ENCODE data around the gene STK25. TPM values are rescaled to one million over a fixed set of nuclear protein-coding genes. Genes with fewer than 3 reads are reported as not detected.

STK25 gene
- total and polyA plus RNA-seq, 2 donors (not counting 3 experiments of a cell fraction or from before 2014, with no cell fraction given): 286 to 715 TPM

DNA sequence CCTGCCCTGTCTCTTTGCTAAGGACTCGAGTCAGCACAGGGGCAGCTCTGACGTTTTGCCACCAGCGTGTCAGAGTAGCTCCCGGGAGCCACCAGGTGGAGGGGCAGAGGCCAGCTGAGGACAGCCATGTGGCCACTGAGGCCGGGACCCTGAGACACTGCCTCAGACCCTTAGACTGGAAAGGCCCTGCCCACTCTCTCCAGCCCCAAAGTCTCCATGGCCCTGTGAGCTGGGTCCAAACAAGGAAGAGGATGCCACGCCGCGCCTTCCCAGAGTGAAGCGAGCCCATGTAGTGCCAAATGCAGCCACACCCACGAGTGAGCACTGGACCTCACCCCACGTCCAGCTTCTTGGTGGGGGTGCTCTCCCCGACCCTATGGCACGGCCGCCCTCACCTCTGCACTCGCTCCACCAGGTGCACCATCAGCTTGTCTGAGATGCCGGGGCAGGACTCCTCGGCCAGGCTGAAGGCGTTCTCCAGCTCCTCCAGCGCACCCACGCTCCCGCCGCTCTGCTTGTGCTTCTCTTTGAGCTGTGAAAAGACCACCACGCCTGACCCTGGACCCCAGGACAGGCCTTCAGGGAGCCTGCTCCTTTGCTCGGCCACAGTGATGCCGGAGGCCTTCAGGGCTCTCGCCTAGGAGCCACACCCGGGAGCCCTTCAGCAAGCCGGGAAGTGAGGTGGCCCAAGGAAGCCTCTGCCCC is 12.2 kb downstream of the STK25 start:
- Histone ChIP-seq H2AFZ (ENCODE audit: low read depth, low read length) (no peak overlapping the region), H3K27me3 (ENCODE audit: control insufficient read depth in 2 of 2, insufficient read depth in 2 of 2, low read length in 2 of 2) (no peaks in the 10 kb centered on the region), H3K4me2 (ENCODE audit: insufficient read depth, low read length) (no peak overlapping the region), H3K9me1 (replicated peaks; ENCODE audit: control insufficient read depth, extremely low read depth, insufficient read depth, low read length) (no peaks in the 10 kb centered on the region), H3K9me3 (replicated peaks; ENCODE audit: control insufficient read depth, insufficient read depth, low read length) (no peaks in the 10 kb centered on the region), H3K36me3 (ENCODE audit: control insufficient read depth in 2 of 2, extremely low read depth in 1 of 2, insufficient read depth in 2 of 2, low read length in 2 of 2) (peaks cover 5 to 64% of the 10 kb centered on the region in 2 experiments), H3K27ac (ENCODE audit: insufficient read depth, low read depth, low read length) (no peak overlapping the region), H4K20me1 (replicated peaks; ENCODE audit: control insufficient read depth, extremely low read depth, insufficient read depth, low read length) (no peaks in the 10 kb centered on the region), H3K79me2 (ENCODE audit: control insufficient read depth, insufficient read depth, low read length) (peaks cover 6% of the 10 kb centered on the region), H3K4me1 (ENCODE audit: control insufficient read depth, extremely low read depth, insufficient read depth, low read length) (no peaks in the 10 kb centered on the region), H3K9ac (replicated peaks; ENCODE audit: extremely low read depth, insufficient read depth, low read length) (no peak overlapping the region), H3K4me3 (replicated peaks in 1 of 3; ENCODE audit: insufficient read depth in 1 of 3, low read depth in 1 of 3, low read length in 3 of 3) (no peak overlapping the region)
- dilution Hi-C loops (cut with MboI; ENCODE audit: extremely low pct_ligation_motif_present, low sequenced_read_pairs): no loop called here
- no TSS peak for BruUV-seq (replicated peaks)
- FAIRE-seq (no peak), DNase-seq (ENCODE audit: low read depth, low spot score) (no peak)
- TF ChIP-seq FOS (IDR thresholded peaks at IDR 0.05; ENCODE audit: borderline replicate concordance, insufficient read depth, low read length) (no peak), JUN (IDR thresholded peaks at IDR 0.05; ENCODE audit: borderline replicate concordance, insufficient read depth, insufficient read length, low read depth) (no peak), GATA2 (IDR thresholded peaks at IDR 0.05; ENCODE audit: insufficient read depth, insufficient read length, low read depth, low read length) (no peak), CTCF (IDR thresholded peaks at IDR 0.05; ENCODE audit: extremely low read depth in 1 of 2, insufficient read depth in 1 of 2, low read depth in 1 of 2, low read length in 2 of 2) (no peak), EZH2 (IDR thresholded peaks at IDR 0.05; ENCODE audit: borderline replicate concordance, low read depth, low read length, severe bottlenecking) (no peak), POLR2A (IDR thresholded peaks at IDR 0.05; ENCODE audit: low read depth, low read length) (no peak), POLR2AphosphoS5 (IDR thresholded peaks at IDR 0.05; ENCODE audit: insufficient read depth, low read depth, low read length) (peak; percentile 33), MYC (IDR thresholded peaks at IDR 0.05; ENCODE audit: low read depth, low read length) (no peak)
- CTCF ChIA-PET: interaction anchor here (0.6 to 1.1 kb wide), 2 partner anchors 8 to 102 kb away, joined by 3 read pairs; no protein-coding TSS in a partner anchor
- intact Hi-C loops (cut with micrococcal nuclease): no loop called here
- POLR2A ChIA-PET: interaction anchor here (0.6 kb wide), 1 partner anchor 70 kb away, joined by 3 read pairs; no protein-coding TSS in a partner anchor
